ENCODE measurements around the gene MRPL22.
"Not testable (repeated sequence)": the region's sequence is repeated elsewhere in the genome, so short reads cannot be mapped to it uniquely, and the experiment has no call there.

The MRPL22 gene

DNA sequence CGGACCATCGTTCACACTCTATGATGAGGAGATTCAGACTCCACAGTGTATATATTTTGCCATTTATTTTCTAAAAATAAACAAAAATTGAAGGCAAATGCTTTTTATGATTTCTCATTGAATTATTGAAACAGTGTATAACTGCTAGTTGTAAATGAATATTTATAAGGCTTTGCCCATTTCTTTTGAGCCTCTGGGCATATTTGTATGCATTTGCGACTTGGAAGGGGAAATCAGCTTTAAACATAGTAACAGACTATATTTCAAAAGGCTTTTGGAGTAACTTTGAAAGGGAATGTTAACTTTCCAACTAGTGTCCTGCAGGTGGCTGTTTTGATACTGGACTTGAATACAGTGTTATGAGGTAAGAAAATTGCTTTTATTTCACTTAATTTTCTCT, 26.0 kb downstream of the MRPL22 start:
- no peak overlapping the region for H3K4me3 Mint-ChIP-seq
- no peaks in the 10 kb centered on the region for H3K4me1 Mint-ChIP-seq
- H3K9me3 Mint-ChIP-seq, result no peaks in the 10 kb centered on the region
- H3K36me3 Mint-ChIP-seq, result peaks cover 21% of the 10 kb centered on the region
- H3K27me3 Mint-ChIP-seq, result no peaks in the 10 kb centered on the region
- H3K27ac Mint-ChIP-seq, result no peak overlapping the region

DNA sequence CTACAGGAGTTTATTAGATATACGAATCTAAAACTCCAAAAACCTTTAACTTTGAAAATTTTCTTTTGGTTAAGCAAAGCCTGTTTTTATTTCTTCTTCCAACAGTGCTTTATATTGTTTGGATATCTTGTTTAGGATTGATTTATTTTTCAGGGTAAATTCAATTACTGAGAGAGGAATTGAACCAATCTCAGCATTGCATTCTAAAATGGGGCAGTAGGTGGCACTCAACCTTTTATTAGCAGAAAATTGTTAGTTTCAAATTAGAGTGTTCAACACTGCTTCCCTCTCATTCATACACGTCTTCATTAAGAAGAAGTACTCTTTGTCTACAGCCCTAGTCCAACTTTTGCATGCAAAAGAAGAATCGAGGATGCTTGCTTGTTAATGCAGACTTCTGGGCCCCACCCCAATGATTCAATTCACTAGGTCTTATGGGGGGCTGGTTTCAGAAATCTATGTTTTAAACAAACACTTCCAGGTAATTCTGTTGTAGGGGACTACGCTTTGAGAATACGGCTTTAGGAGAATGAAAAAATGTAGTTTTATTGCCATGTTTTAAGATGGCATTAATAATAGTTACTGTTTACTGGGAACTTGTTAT, 26.6 kb downstream of the MRPL22 start:
- H3K27ac Mint-ChIP-seq, result no peak overlapping the region
- H3K27me3 Mint-ChIP-seq, result no peaks in the 10 kb centered on the region
- H3K9me3 Mint-ChIP-seq, result no peaks in the 10 kb centered on the region
- H3K4me1 Mint-ChIP-seq, result no peaks in the 10 kb centered on the region
- peaks cover 21% of the 10 kb centered on the region for H3K36me3 Mint-ChIP-seq
- no peak overlapping the region for H3K4me3 Mint-ChIP-seq

DNA sequence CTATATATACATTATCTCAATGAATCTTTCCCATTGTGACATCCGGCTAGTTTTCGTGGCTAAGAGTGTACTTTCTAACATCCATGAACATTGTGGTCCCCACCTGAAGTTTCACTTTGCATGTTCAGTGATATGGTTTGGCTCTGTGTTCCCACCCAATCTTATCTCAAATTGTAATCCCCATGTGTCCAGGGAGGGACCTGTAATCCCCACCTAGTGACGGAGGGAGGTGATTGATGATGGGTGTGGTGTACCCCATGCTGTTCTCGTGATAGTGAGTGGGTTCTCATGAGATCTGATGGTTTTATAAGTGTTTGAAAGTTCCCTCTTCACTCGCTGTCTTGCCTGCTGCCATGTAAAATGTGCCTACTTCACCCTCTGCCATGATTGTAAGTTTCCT, 28.1 kb downstream of the MRPL22 start:
- Mint-ChIP-seq H3K27ac (no peak overlapping the region), H3K27me3 (no peaks in the 10 kb centered on the region), H3K36me3 (peaks cover 17% of the 10 kb centered on the region)

DNA sequence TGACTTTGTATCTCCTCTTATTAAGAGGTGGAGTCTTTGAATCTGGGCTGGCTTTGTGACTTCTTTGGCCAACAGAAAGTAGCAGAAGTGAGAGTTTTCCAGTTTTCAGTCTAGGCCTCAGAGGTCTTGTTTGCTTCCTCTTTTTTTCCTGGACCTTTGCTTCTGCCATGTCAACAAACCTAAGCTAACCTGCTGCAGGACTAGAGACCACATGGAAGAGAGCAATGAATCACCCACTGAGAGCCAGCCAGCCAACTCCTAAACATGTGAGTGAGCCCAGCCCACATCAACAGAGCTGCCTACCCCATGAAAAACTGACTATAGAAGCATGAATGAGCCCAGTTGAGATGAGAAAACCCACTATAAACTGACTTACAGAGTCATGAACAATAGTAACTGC, 29.9 kb downstream of the MRPL22 start:
- H3K36me3 Mint-ChIP-seq, result peaks cover 14% of the 10 kb centered on the region

More for the DNA sequence above, 28.1 kb downstream of the MRPL22 start:
- Mint-ChIP-seq H3K4me3 (no peak overlapping the region), H3K4me1 (no peaks in the 10 kb centered on the region), H3K9me3 (no peaks in the 10 kb centered on the region)

DNA sequence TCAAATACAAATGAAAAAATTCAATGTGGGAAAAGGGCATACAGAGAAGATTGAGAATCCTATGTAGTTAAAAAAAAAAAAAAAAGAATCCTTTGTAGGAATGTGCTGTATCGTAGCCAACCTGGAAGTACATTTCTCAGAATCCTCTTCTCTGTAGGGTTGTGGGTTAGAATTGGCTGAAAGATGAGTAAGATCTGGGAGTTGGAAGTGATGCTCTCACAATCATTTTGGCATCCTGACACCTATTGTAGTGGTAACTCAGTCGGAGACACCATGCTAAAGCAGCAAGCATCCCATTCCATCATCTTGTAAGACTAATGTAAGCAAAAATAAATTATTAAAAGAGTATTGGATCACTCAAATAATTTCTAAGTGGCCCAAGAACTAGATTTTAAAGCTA, 30.6 kb downstream of the MRPL22 start:
- Mint-ChIP-seq H3K4me1 (no peaks in the 10 kb centered on the region), H3K4me3 (no peak overlapping the region), H3K27ac (no peak overlapping the region), H3K9me3 (no peaks in the 10 kb centered on the region), H3K27me3 (no peaks in the 10 kb centered on the region), H3K36me3 (peaks cover 14% of the 10 kb centered on the region)

More for the DNA sequence above, 29.9 kb downstream of the MRPL22 start:
- H3K4me3 Mint-ChIP-seq, result no peak overlapping the region
- H3K9me3 Mint-ChIP-seq, result no peaks in the 10 kb centered on the region
- H3K27ac Mint-ChIP-seq, result no peak overlapping the region
- H3K27me3 Mint-ChIP-seq, result no peaks in the 10 kb centered on the region
- no peaks in the 10 kb centered on the region for H3K4me1 Mint-ChIP-seq

DNA sequence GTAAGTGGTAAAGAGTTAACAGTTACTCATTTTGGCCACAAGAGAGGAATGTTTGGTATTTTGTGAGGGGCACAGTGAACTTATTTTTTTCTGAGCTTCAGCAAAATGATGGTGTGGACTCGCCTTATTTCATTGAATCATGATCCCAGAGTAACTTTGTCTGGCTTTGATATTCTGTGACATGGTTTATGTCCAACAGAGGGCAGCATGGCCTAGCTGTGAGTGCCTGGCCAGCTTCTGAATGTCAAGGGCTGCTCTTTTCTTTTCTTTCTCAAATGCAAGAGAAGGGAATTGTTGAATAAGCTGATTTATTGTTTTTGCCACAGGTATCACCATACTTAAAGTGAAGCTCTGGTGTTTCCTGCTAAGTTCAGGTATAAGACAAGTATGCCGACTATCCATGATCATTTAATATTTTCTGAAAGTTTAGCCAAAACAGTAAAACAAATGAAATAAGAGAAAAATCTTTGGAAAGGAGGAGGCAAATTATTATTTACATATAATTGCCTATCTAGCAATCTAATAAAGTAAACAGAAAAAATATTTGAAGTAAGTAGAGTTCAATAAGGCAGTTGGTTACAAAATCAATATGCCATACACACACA, 31.7 kb downstream of the MRPL22 start:
- Mint-ChIP-seq H3K27ac (no peak overlapping the region), H3K27me3 (no peaks in the 10 kb centered on the region), H3K4me1 (no peaks in the 10 kb centered on the region), H3K4me3 (no peak overlapping the region), H3K36me3 (peaks cover 12% of the 10 kb centered on the region), H3K9me3 (no peaks in the 10 kb centered on the region)

DNA sequence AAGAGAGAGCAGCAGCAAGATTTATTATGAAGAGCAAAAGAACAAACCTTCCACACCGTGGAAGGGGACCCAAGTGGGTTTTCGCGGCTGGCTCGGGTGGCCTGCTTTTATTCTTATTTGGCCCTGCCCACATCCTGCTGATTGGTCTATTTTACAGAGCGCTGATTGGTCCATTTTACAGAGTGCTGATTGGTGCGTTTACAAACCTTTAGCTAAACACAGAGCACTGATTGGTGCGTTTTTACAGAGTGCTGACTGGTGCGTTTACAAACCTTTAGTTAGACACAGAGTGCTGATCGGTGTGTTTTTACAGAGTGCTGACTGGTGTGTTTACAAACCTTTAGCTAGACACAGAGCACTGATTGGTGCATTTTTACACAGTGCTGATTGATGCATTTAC, 35.2 kb downstream of the MRPL22 start:
- H3K4me1 Mint-ChIP-seq, H3K4me3 Mint-ChIP-seq, H3K27me3 Mint-ChIP-seq, H3K36me3 Mint-ChIP-seq, H3K27ac Mint-ChIP-seq, H3K9me3 Mint-ChIP-seq: not testable (repeated sequence)

DNA sequence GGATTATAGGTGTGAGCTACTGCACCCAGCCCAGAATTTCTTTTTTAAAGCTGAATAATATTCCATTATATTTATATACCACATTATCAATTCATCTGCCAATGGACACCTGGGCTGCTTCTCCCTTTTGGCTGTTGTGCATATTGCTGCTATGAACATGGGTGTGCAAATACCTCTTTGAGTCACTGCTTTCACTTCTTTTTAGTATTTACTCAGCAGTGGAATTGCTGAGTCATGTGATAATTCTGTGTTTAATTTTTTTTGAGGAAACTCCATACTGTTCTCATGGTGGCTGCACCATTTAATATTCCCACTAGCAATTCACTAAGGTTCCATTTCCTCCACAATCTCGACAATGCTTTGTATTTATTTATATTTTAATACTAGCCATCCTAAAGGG, 36.5 kb downstream of the MRPL22 start:
- Mint-ChIP-seq H3K36me3 (peaks cover 5% of the 10 kb centered on the region), H3K4me1 (no peaks in the 10 kb centered on the region), H3K9me3 (no peaks in the 10 kb centered on the region), H3K4me3 (no peak overlapping the region), H3K27me3 (peaks cover 3% of the 10 kb centered on the region), H3K27ac (no peak overlapping the region)

DNA sequence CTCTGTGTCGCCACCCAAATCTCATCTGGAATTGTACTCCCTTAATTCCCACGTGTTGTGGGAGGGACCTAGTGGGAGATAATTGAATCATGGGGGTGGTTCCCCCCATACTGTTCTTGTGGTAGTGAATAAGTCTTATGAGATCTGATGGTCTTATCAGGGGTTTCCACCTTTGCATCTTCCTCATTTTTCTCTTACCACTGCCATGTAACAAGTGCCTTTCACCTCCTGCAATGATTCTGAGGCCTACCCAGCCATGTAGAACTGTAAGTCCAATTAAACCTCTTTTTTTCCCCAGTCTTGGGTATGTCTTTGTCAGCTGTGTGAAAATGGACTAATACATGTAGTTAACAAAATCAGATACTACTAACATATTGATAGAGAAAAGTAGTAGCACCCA, 37.4 kb downstream of the MRPL22 start:
- H3K9me3 Mint-ChIP-seq, H3K36me3 Mint-ChIP-seq, H3K4me1 Mint-ChIP-seq, H3K27me3 Mint-ChIP-seq, H3K4me3 Mint-ChIP-seq, H3K27ac Mint-ChIP-seq: not testable (repeated sequence)

DNA sequence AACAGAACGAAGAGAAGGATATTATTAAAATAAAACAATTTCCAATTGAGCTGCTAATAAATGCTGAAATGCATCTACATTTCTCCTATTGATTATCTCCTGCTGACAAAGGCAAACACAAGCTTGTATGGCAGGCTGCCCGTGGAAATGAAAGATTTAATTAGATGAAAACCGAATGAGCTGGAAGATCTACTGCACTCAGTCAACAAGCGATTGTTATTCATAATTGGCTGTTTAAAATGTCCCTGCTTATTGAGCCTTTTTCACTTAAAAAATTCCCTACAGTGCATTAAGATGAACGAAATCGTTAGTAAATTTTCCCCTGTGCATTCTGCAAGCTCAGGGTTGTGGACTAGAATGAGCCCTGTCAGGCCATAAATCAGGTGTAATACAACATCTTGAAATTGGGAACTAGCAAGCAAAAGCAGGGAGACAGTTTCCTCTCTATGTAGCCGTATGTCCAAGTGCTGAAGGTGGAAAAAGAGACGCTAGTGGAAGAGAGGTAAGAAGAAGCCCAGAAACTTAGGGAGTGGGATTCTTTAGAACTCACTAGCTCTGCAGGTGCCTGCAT, 44.2 kb downstream of the MRPL22 start:
- Mint-ChIP-seq H3K27me3 (peaks cover 7% of the 10 kb centered on the region), H3K36me3 (peaks cover 4% of the 10 kb centered on the region), H3K27ac (no peak overlapping the region), H3K4me1 (no peaks in the 10 kb centered on the region), H3K4me3 (no peak overlapping the region), H3K9me3 (no peaks in the 10 kb centered on the region)

DNA sequence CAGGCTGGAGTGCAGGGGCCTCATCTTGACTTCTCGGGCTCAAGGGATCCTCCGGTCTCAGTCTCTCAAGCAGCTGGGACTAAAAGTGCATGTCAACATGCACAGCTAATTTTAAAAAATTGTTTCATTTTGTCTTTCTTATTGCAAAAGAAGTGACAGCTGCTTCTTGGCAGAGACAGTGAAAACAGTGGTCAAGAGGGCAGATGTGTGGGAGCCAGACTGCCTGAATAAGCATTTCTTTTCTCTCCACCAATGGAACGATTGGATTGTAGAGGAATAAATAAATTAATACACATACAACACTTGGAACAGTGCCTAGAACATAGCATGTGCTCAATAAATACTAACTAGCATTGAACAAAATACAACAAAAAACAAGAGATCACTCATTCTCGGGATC, 45.3 kb downstream of the MRPL22 start:
- H3K27ac Mint-ChIP-seq, result no peak overlapping the region
- H3K36me3 Mint-ChIP-seq, result peaks cover 4% of the 10 kb centered on the region
- H3K4me1 Mint-ChIP-seq, result no peaks in the 10 kb centered on the region
- H3K9me3 Mint-ChIP-seq, result no peaks in the 10 kb centered on the region
- H3K27me3 Mint-ChIP-seq, result peaks cover 8% of the 10 kb centered on the region
- no peak overlapping the region for H3K4me3 Mint-ChIP-seq

DNA sequence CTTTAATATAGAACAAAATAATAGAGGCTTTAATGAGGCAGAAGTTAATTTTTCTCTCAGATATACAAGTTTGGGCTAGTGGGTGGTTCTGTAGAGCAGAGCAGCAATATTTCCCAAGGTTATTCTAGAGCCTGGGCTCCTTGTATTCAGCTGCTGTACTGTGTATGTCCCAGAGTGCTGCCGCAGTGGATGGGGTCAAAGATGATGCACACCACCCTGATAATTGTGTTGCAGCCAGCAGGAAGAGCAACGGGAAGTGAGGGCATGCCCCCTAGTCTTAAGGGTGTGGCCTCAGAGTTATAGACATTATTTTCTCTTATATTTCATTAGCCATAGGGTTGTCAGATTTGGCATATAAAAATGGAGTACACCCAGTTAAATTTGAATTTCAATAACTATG, 48.8 kb downstream of the MRPL22 start:
- Mint-ChIP-seq H3K4me3 (no peak overlapping the region), H3K4me1 (no peaks in the 10 kb centered on the region), H3K36me3 (no peaks in the 10 kb centered on the region), H3K9me3 (no peaks in the 10 kb centered on the region), H3K27ac (no peak overlapping the region), H3K27me3 (peaks cover 4% of the 10 kb centered on the region)

DNA sequence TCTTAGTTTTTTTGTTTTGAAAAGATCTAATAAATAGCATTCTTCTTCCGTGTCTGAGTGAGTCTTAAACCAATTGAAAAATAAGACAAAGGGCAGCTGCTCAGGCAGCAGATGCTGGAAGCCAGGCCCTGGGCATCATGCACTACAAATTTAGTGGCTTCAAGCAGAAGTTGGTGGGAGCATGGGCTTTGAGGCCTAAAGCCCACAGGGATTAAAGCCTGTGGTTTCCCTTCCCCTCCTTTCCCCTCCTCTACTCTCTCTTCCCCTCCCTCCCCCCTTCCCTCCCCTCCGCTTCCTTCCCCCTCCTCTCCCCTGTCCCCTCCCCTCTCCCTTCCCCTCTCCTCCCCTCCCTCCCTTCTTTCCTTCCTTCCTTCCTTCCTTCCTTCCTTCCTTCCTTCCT, 52.6 kb downstream of the MRPL22 start:
- Mint-ChIP-seq H3K4me3 (no peak overlapping the region), H3K4me1 (no peaks in the 10 kb centered on the region), H3K27ac (no peak overlapping the region), H3K9me3 (no peaks in the 10 kb centered on the region), H3K27me3 (peaks cover 4% of the 10 kb centered on the region), H3K36me3 (no peaks in the 10 kb centered on the region)

DNA sequence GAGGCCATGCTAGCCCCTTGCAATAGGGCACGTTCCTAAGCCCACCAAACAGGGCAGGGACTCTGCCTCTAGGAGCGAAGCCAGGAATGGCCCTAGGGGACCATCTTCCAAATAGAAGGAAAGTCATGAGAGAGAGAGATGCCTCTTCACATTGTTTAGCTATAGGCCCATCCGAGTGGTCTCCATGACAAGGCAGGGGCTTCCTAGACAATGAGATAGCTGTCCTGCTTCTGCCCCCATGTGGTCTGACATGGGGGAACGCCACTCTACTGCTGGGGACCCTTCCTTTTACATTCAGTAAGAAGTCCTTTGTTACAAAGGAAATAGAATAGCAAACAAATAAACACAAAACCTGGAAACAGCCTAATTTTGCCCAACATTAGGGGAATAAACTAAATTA, 54.8 kb downstream of the MRPL22 start:
- H3K9me3 Mint-ChIP-seq, result no peaks in the 10 kb centered on the region
- H3K4me1 Mint-ChIP-seq, result no peaks in the 10 kb centered on the region
- H3K27me3 Mint-ChIP-seq, result peaks cover 8% of the 10 kb centered on the region
- peaks cover 1% of the 10 kb centered on the region for H3K36me3 Mint-ChIP-seq
- no peak overlapping the region for H3K27ac Mint-ChIP-seq
- no peak overlapping the region for H3K4me3 Mint-ChIP-seq

DNA sequence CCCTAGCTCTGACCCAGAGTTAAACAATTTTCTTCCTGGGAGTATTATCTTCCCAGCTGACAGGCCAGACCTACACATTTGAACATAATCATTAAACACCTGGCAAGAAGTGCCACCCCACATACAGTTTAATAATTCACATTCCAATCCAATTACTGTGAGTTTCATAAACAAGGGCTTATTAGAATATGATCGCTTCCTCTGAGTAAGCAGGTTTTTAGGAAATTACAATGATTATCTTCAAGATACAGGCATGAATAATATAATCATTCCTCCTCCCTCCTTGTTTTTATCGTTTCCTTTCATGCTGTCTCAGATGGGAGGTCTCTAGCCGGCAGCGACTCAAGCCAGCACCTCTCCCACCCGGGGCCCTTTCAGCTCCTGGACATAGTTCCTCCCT, 56.9 kb downstream of the MRPL22 start:
- no peaks in the 10 kb centered on the region for H3K9me3 Mint-ChIP-seq
- no peak overlapping the region for H3K4me3 Mint-ChIP-seq
- peaks cover 15% of the 10 kb centered on the region for H3K27me3 Mint-ChIP-seq
- peaks cover 1% of the 10 kb centered on the region for H3K36me3 Mint-ChIP-seq
- no peaks in the 10 kb centered on the region for H3K4me1 Mint-ChIP-seq
- no peak overlapping the region for H3K27ac Mint-ChIP-seq

DNA sequence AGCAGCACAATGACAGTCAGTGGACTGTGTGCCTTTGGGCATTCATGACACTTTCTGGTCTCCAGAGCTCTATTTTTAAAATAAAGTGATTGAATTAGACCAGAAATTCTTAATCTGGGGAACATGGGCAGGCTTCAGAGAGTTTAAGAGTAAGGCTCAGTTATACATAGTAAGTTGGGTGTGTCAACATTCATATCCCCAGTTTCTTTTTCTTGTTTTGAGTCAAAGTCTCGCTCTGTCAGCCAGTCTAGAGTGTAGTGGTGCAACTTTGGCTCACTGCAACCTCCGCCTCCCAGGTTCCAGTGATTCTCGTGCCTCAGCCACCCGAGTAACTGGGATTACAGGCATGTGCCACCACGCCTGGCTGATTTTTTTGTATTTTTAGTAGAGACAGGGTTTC, 59.0 kb downstream of the MRPL22 start:
- H3K4me3 Mint-ChIP-seq, result no peak overlapping the region
- no peak overlapping the region for H3K27ac Mint-ChIP-seq
- H3K36me3 Mint-ChIP-seq, result peaks cover 1% of the 10 kb centered on the region
- no peaks in the 10 kb centered on the region for H3K4me1 Mint-ChIP-seq
- peaks cover 17% of the 10 kb centered on the region for H3K27me3 Mint-ChIP-seq
- H3K9me3 Mint-ChIP-seq, result no peaks in the 10 kb centered on the region

DNA sequence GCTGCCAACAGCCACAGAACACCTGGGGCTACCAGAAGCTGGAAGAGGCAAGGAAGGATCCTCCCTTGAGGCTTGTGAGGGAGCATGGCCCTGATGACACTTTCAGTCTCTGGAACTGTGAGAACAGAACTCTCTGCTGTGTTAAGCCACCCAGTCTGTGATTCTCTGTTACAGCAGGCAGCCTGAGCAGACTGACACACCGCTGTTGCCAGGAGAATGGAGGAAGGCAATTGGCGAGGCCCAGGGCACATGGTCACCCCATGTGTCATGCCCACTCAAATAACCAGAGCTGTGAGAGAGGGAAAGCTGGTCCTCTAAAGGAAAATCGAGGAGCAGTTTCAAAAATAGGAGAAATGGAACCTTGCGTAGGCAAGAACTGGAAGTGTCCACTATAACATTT, 60.6 kb downstream of the MRPL22 start:
- H3K4me3 Mint-ChIP-seq, result no peak overlapping the region
- no peaks in the 10 kb centered on the region for H3K4me1 Mint-ChIP-seq
- peaks cover 23% of the 10 kb centered on the region for H3K27me3 Mint-ChIP-seq
- H3K27ac Mint-ChIP-seq, result no peak overlapping the region
- H3K36me3 Mint-ChIP-seq, result peaks cover 1% of the 10 kb centered on the region
- no peaks in the 10 kb centered on the region for H3K9me3 Mint-ChIP-seq
